Measurements from ENCODE around the gene ESRP2.

DNA sequence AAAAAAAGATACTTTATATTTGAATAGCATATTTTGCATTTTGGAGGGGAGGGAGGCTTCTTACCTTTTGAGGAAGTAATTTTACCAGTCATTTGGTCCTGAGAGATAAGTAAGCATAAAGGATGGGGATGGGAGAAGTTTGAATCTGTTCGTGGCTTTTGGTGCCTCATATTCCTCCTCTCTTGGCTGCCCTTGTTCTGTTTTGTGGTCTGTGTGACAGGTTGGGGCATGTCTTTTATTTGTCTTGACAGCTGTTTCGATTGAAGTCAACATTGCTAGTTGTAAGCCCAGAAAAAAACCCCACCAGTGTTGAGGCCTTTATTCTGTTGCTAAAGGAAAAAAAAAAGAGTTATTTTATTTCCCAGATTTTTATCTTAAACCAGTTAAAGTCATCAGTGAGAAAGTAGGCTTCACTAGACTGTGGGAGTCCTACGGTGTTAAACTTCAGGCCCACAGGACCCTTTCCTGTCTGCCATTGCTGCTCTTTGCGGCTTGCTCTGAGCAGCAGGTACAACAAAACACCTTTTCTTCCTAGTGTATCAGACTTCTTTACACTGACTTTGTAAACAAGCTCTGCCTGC, 39.8 kb upstream of the ESRP2 start:
- TF ChIP-seq, protein P1, sequence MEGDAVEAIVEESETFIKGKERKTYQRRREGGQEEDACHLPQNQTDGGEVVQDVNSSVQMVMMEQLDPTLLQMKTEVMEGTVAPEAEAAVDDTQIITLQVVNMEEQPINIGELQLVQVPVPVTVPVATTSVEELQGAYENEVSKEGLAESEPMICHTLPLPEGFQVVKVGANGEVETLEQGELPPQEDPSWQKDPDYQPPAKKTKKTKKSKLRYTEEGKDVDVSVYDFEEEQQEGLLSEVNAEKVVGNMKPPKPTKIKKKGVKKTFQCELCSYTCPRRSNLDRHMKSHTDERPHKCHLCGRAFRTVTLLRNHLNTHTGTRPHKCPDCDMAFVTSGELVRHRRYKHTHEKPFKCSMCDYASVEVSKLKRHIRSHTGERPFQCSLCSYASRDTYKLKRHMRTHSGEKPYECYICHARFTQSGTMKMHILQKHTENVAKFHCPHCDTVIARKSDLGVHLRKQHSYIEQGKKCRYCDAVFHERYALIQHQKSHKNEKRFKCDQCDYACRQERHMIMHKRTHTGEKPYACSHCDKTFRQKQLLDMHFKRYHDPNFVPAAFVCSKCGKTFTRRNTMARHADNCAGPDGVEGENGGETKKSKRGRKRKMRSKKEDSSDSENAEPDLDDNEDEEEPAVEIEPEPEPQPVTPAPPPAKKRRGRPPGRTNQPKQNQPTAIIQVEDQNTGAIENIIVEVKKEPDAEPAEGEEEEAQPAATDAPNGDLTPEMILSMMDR (IDR thresholded peaks at IDR 0.05), result no peak
- no peak for TF ChIP-seq EP300 (IDR thresholded peaks at IDR 0.05)
- TF ChIP-seq POLR2AphosphoS5 (IDR thresholded peaks at IDR 0.05), result no peak

Measured in stomach (tissue), 4 donors.